GM21717 (cell line): ENCODE results near the gene KIR3DL1.
"Not testable (repeated sequence)": the region's sequence is repeated elsewhere in the genome, so short reads cannot be mapped to it uniquely, and the experiment has no call there.

Source experiments
- ATAC-seq: cut with Tn5 transposase; IDR thresholded peaks from one replicate; pipeline ENCODE4 v1.9.1; 2021; ENCODE audit warnings: mild to moderate bottlenecking, moderate library complexity; ENCODE audit not compliant: unreplicated experiment

KIR3DL1 gene

DNA sequence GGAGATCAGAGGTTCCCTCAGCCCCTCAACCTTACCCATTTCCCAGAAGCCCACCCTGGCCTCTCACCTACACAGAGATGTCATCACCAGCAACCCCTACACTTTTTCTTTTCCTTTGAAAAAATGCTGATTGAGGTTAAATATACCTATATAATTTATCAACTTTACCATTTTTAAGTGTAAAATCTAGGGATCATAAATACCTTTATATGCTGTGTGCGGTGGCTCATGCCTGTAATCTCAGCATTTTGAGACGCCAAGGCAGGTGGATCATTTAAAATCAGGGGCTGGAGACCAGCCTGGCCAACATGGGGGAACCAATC, 9.8 kb upstream of the KIR3DL1 start:
- no peak for ATAC-seq

GRCh38 chr19:54814571-54814970, 1.7 kb upstream of the KIR3DL1 start:
- ATAC-seq, result not testable (repeated sequence)

- no peak for ATAC-seq
Observed at GRCh38 chr19:54817670-54818536, 1.6 kb downstream of the KIR3DL1 start.

GRCh38 chr19:54824416-54824815, 8.1 kb downstream of the KIR3DL1 start:
- not testable (repeated sequence) for ATAC-seq

GRCh38 chr19:54825326-54825725, 9.1 kb downstream of the KIR3DL1 start:
- ATAC-seq, result not testable (repeated sequence)

DNA sequence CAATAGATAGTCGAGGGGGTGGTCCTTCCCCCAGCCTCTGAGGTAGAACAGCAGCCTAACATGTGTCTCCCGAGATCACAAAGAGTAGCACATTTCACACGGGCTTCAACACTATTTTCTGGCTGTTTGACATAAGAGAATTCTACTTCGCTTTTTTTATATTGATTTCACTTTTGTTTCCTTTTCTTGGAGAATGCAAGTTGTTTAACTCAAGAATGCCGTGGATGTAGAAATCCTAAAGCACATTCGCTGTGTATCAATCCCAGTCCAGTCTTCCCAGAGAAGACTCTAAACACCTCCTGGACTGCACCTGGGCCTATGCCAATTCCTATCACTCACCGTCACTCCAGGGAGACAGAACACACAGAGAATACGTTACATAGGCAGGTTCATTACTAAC, 11.8 kb downstream of the KIR3DL1 start:
- not testable (repeated sequence) for ATAC-seq

GRCh38 chr19:54832496-54832895, 16.2 kb downstream of the KIR3DL1 start, which contains the start of gene KIR2DS4:
KIR2DS4 (plus strand) TSS chr19:54832676.
- not testable (repeated sequence) for ATAC-seq

DNA sequence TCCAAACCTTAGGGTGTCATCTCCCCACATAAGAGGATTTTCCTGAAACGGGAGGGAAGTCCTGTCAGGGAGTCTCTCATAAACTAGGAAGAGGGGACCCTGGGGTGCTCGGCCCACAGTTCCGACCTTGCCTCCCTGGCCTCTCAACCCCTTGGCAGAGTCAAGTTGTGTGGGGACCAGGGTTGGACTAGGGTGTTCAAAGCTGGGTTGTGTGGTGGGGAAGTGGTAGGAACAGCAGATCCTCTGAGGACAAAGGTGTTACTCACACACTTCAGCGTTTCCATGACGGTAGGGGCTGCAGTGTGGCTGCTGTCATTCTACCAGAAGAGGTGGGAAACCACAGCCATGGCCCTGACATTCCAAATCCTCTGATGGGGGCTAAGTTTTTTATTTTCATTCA, 18.9 kb downstream of the KIR3DL1 start:
- ATAC-seq, result not testable (repeated sequence)

- ATAC-seq, result not testable (repeated sequence)
Observed at GRCh38 chr19:54837522-54837921, 21.3 kb downstream of the KIR3DL1 start.

DNA sequence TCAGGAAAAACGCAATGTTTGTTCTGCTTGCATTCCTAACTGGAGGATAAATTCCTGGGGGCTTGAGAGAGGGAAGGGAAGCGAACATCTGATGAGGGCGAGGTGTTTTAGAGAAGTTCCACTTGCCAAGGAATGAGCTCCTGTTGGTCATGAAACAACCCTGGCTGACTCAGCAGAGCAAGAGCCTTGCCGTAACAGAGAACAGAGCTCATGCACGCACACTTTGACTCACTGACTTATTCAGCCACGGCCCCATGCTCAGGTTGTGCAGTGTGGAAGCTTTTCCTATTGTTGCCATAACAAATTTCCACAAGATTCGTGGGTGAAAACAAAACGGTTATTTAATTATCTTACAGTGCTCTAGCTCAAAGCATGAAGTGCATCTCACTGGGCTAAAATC, 26.9 kb downstream of the KIR3DL1 start:
- ATAC-seq, result not testable (repeated sequence)

DNA sequence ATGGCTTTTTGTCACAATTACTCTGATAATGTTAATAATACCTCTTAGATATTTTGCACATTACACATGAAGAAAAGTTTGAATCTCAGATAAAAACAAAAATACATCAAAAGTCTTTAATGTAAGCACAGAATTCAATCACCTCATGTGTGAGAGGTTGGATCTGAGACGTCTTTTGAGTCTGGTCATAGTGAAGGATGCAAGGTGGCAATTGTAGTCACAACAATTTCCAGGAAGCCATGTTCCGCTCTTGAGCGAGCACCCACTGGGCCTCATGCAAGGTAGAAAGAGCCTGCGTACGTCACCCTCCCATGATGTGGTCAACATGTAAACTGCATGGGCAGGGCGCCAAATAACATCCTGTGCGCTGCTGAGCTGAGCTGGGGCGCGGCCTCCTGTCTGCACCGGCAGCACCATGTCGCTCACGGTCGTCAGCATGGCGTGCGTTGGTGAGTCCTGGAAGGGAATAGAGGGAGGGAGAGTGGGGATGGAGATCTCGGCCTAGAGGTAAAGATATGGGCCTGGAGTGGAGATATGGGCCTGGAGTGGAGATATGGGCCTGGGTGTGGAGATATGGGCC, 33.9 kb downstream of the KIR3DL1 start, which contains the start of gene KIR3DL2:
Gene KIR3DL2, plus strand, starts transcription at position 383 of the 580 bp plus-strand sequence. Its CDS starts 33 bp downstream, at position 416.
- ATAC-seq, result not testable (repeated sequence)

GRCh38 chr19:54850930-54851329, 34.7 kb downstream of the KIR3DL1 start:
- ATAC-seq, result no peak

DNA sequence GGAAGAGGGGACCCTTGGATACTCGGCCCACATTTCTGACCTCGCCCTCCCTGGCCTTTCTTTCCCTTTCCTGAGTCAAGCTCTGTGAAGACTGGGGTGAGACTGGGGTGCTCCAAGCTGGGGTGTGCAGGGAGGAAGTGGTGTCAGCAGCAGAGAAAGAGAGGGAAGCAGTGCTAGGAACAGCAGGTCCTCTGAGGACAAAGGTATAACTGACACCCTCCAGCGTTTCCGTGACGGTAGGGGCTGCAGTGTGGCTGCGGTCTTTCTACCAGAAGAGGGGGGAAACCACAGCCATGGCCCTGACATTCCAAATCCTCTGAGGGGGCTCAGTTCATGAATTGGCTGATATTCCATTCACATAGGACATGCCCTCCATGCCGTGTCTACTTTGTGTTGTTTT, 35.1 kb downstream of the KIR3DL1 start:
- ATAC-seq, result no peak

GRCh38 chr19:54855241-54855640, 39.0 kb downstream of the KIR3DL1 start:
- ATAC-seq, result not testable (repeated sequence)

DNA sequence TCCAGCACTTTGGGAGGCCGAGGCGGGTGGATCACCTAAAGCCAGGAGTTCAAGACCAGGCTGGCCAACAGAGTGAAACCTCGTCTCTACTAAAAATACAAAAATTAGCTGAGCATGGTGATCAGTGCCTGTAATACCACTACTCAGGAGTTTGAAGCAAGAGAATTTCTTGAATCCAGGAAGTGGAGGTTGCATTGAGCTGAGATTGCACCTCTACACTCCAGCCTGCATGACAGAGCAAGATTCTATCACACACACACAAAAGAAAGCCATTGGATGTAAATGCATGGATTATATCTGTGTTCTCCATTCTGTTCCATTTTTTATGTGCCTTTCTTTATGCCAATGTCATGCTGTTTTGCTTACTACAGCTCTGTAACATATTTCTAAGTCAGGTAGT, 42.2 kb downstream of the KIR3DL1 start:
- not testable (repeated sequence) for ATAC-seq

DNA sequence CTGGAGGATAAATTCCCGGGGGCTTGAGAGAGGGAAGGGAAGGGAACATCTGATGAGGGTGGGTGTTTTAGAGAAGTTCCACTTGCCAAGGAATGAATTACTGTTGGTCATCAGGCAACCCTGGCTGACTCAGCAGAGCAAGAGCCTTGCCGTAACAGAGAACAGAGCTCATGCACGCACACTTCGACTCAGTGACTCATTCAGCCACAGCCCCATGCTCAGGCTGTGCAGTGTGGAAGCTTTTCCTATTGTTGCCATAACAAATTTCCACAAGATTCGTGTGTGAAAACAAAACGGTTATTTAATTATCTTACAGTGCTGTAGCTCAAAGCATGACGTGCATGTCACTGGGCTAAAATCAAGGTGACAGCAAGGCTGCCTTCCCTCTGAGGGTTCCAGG, 43.2 kb downstream of the KIR3DL1 start:
- ATAC-seq, result not testable (repeated sequence)

DNA sequence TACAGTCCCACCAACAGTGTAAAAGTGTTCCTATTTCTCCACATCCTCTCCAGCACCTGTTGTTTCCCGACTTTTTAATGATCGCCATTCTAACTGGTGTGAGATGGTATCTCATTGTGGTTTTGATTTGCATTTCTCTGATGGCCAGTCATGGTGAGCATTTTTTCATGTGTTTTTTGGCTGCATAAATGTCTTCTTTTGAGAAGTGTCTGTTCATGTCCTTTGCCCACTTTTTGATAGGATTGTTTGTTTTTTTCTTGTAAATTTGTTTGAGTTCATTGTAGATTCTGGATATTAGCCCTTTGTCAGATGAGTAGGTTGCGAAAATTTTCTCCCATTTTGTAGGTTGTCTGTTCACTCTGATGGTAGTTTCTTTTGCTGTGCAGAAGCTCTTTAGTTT, 47.2 kb downstream of the KIR3DL1 start:
- not testable (repeated sequence) for ATAC-seq

- ATAC-seq, result no peak
Observed at GRCh38 chr19:54871696-54872095, 55.4 kb downstream of the KIR3DL1 start.

DNA sequence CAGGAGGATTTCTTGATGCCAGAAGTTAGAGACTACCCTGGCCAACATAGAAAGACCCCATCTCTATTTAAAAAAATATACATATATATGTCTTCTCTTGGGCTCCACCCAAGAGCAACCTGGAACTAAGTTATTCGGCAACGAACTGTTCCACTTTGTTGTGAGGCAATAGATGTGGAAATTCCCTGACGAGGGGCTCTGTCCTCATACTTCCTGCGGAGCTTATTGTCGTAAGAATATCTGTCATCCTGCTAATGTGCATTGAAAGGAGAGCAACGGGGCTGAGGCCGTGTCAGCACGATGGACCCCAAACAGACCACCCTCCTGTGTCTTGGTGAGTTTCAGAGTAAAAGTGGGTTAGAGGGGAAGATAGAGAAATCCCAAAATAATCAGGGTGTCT, 57.7 kb downstream of the KIR3DL1 start, which contains the start of gene FCAR:
Gene FCAR, plus strand, starts transcription at position 246 of the 400 bp plus-strand sequence. Its CDS starts 55 bp downstream, at position 301.
- no peak for ATAC-seq

- no peak for ATAC-seq
Observed at GRCh38 chr19:54875506-54875905, 59.2 kb downstream of the KIR3DL1 start.

- ATAC-seq, result no peak
Observed at GRCh38 chr19:54877471-54877870, 61.2 kb downstream of the KIR3DL1 start.
